A673 (cell line): ENCODE results near the gene CELF4. TPM values are rescaled to one million over a fixed set of nuclear protein-coding genes. Genes with fewer than 3 reads are reported as not detected.
A peak's percentile ranks its signal among the peaks of the same experiment; 100 is the strongest.

Experiments
- BruUV-seq: library from RNA; stranded (reverse); fragments of 400-500 nt; replicated peaks from 2 replicates; lab custom pipeline; 2021; lab: Mats Ljungman, UMichigan
- CTCF ChIA-PET: fragments of 300-600 bp; sonication (Branson Sonifier 250); formaldehyde crosslinking; loops from one replicate; lab custom pipeline; 2022; ENCODE audit warnings: antibody characterized with exemption; lab: Charles Lee
- POLR2A ChIA-PET: fragments of 300-600 bp; sonication (Branson Sonifier 250); formaldehyde crosslinking; loops from one replicate; lab custom pipeline; 2022; ENCODE audit warnings: antibody characterized with exemption; ENCODE audit not compliant: low non-redundant PET; lab: Charles Lee
- DNase-seq: peaks from one replicate; pipeline ENCODE4 v3.0.0-alpha.2; 2015; ENCODE audit warnings: low spot score
- H3K27ac ChIP-seq: fragments of 200-600 bp; sonication (generic); 2 replicates; pipeline ENCODE4 v1.5.1; 2016; ENCODE audit warnings: mixed run types, low read depth, mild to moderate bottlenecking, mixed read lengths, antibody characterized with exemption, low read length; ENCODE audit not compliant: poor library complexity, severe bottlenecking
- H3K27me3 ChIP-seq: fragments of 200-600 bp; sonication (generic); replicated peaks from 2 replicates; pipeline ENCODE4 v1.6.1; 2017; ENCODE audit warnings: mixed run types, low read depth, mild to moderate bottlenecking, mixed read lengths, antibody characterized with exemption, low read length; ENCODE audit not compliant: insufficient read depth, poor library complexity
- H3K36me3 ChIP-seq: fragments of 200-600 bp; sonication (generic); 2 replicates; pipeline ENCODE4 v1.6.1; 2016; ENCODE audit warnings: mixed run types, mild to moderate bottlenecking, mixed read lengths, antibody characterized with exemption, low read length; ENCODE audit not compliant: insufficient read depth, poor library complexity, severe bottlenecking
- H3K4me1 ChIP-seq: fragments of 200-600 bp; sonication (generic); 2 replicates; pipeline ENCODE4 v1.6.1; 2017; ENCODE audit warnings: mixed run types, mild to moderate bottlenecking, mixed read lengths, antibody characterized with exemption, low read length; ENCODE audit not compliant: insufficient read depth, poor library complexity, severe bottlenecking
- H3K4me3 ChIP-seq: fragments of 200-600 bp; sonication (generic); 2 replicates; pipeline ENCODE4 v1.5.1; 2016; ENCODE audit warnings: low read depth, mixed run types, mild to moderate bottlenecking, mixed read lengths, low read length; ENCODE audit not compliant: poor library complexity, severe bottlenecking
- H3K9me3 ChIP-seq: fragments of 200-600 bp; sonication (generic); 2 replicates; pipeline ENCODE4 v1.6.1; 2016; ENCODE audit warnings: mixed run types, low read depth, mild to moderate bottlenecking, mixed read lengths, antibody characterized with exemption, low read length; ENCODE audit not compliant: poor library complexity, severe bottlenecking
- CTCF ChIP-seq: fragments of 300-800, 200-600 bp; sonication (generic); conservative IDR thresholded peaks from 2 replicates; pipeline ENCODE4 v1.5.1; 2017; ENCODE audit warnings: low read depth, mild to moderate bottlenecking, antibody characterized with exemption, low read length, moderate library complexity, mixed read lengths
- EZH2 ChIP-seq: fragments of 200-600 bp; sonication (generic); IDR thresholded peaks from 2 replicates; pipeline ENCODE4 v1.6.1; 2017; ENCODE audit warnings: borderline replicate concordance, low read depth, mild to moderate bottlenecking, mixed read lengths, antibody characterized with exemption, low read length; ENCODE audit not compliant: poor library complexity, severe bottlenecking
- intact Hi-C: fragments of 100-400 bp; cut with micrococcal nuclease; formaldehyde crosslinking; loops from one replicate; pipeline ENCODE4 v1.10.0; 2022; ENCODE audit not compliant: unreplicated experiment
- total RNA-seq: library from RNA; stranded (reverse); gene quantifications from 2 replicates; pipeline ENCODE4 v1.2.3, GENCODE V29; 2021

CELF4 gene
- total RNA-seq, 1 experiment from 2014 or later, result not detected

GRCh38 chr18:37388413-37388812 is 177.2 kb downstream of the CELF4 start:
- BruUV-seq, result no TSS peak
- H3K27ac ChIP-seq, result no peak overlapping the region
- ChIA-PET POLR2A (no interaction called here), CTCF (no interaction called here)
- intact Hi-C loops, result loop anchor here (5.0 kb wide), 1 partner anchor 149 kb away; no protein-coding TSS in a partner anchor
- no peaks in the 10 kb centered on the region for H3K9me3 ChIP-seq
- TF ChIP-seq EZH2 (no peak), CTCF (no peak)
- H3K4me1 ChIP-seq, result peaks cover 5% of the 10 kb centered on the region
- H3K4me3 ChIP-seq, result no peak overlapping the region
- DNase-seq, result no peak
- H3K36me3 ChIP-seq, result no peaks in the 10 kb centered on the region
- peaks cover 18% of the 10 kb centered on the region for H3K27me3 ChIP-seq

- TF ChIP-seq EZH2 (no peak), CTCF (peak; percentile 73)
- Histone ChIP-seq H3K36me3 (no peaks in the 10 kb centered on the region), H3K27ac (no peak overlapping the region), H3K4me1 (peaks cover 5% of the 10 kb centered on the region), H3K9me3 (no peaks in the 10 kb centered on the region), H3K4me3 (no peak overlapping the region), H3K27me3 (peaks cover 5% of the 10 kb centered on the region)
- peak; percentile 34 for DNase-seq
- intact Hi-C loops, result loop anchor here (5.0 kb wide), 1 partner anchor 151 kb away; no protein-coding TSS in a partner anchor
- POLR2A ChIA-PET, result no interaction called here
- BruUV-seq, result no TSS peak
- CTCF ChIA-PET, result no interaction called here
Measured at GRCh38 chr18:37385846-37386778, 179.5 kb downstream of the CELF4 start.

GRCh38 chr18:37383846-37384595 is 181.6 kb downstream of the CELF4 start:
- intact Hi-C loops, result no loop called here
- BruUV-seq, result no TSS peak
- CTCF ChIA-PET, result interaction anchor here (0.7 kb wide), 1 partner anchor 42 kb away, joined by 3 read pairs; no protein-coding TSS in a partner anchor

More at GRCh38 chr18:37383846-37384595, 181.6 kb downstream of the CELF4 start:
- TF ChIP-seq EZH2 (no peak), CTCF (no peak)
- no peak overlapping the region for H3K4me3 ChIP-seq
- peaks cover 5% of the 10 kb centered on the region for H3K4me1 ChIP-seq
- H3K27ac ChIP-seq, result no peak overlapping the region
- H3K36me3 ChIP-seq, result no peaks in the 10 kb centered on the region
- H3K9me3 ChIP-seq, result no peaks in the 10 kb centered on the region
- peaks cover 7% of the 10 kb centered on the region for H3K27me3 ChIP-seq
- DNase-seq, result no peak
- POLR2A ChIA-PET, result interaction anchor here (0.7 kb wide), 1 partner anchor 158 kb away, joined by 8 read pairs; no protein-coding TSS in a partner anchor
